Retinal pigment epithelial cell (primary cell): ENCODE measurements around the gene MAST4.

Experiments used
- DNase-seq: peaks from one replicate; pipeline ENCODE4 v3.0.0-alpha.2; 2010; ENCODE audit warnings: low read depth
- H3K4me3 ChIP-seq: 2 replicates; pipeline ENCODE4 v1.5.1; 2011; ENCODE audit warnings: mild to moderate bottlenecking, low read length, control low read depth, moderate library complexity
- CTCF ChIP-seq: conservative IDR thresholded peaks from 2 replicates; pipeline ENCODE4 v1.5.1; 2011; ENCODE audit warnings: low read depth, low read length, control low read depth, inconsistent platforms

The MAST4 gene

GRCh38 chr5:66959653-66960052 lies 363.5 kb downstream of the MAST4 start:
- H3K4me3 ChIP-seq, result no peak overlapping the region
- no peak for TF ChIP-seq CTCF
- no peak for DNase-seq

GRCh38 chr5:66960369-66961137 lies 364.4 kb downstream of the MAST4 start:
- no peak for DNase-seq
- H3K4me3 ChIP-seq, result no peak overlapping the region
- TF ChIP-seq CTCF, result no peak

- no peak for DNase-seq
- no peak overlapping the region for H3K4me3 ChIP-seq
- TF ChIP-seq CTCF, result no peak
Observed at GRCh38 chr5:66963559-66963971, 367.4 kb downstream of the MAST4 start.

- TF ChIP-seq CTCF, result no peak
- DNase-seq, result no peak
Observed at GRCh38 chr5:66966439-66966838, 370.2 kb downstream of the MAST4 start.

GRCh38 chr5:66967102-66967501 lies 370.9 kb downstream of the MAST4 start:
- no peak for TF ChIP-seq CTCF
- DNase-seq, result no peak
- no peak overlapping the region for H3K4me3 ChIP-seq

More at GRCh38 chr5:66966439-66966838, 370.2 kb downstream of the MAST4 start:
- H3K4me3 ChIP-seq, result no peak overlapping the region

GRCh38 chr5:66967826-66968262 lies 371.7 kb downstream of the MAST4 start:
- no peak overlapping the region for H3K4me3 ChIP-seq
- no peak for DNase-seq
- TF ChIP-seq CTCF, result no peak

- no peak overlapping the region for H3K4me3 ChIP-seq
- DNase-seq, result no peak
- no peak for TF ChIP-seq CTCF
Observed at GRCh38 chr5:66969484-66969883, 373.3 kb downstream of the MAST4 start.
